GM21390 (cell line): ENCODE results near the gene PINK1.

Experiments used
- ATAC-seq: cut with Tn5 transposase; IDR thresholded peaks from one replicate; pipeline ENCODE4 v1.9.1; 2021; ENCODE audit not compliant: unreplicated experiment

The PINK1 gene

DNA sequence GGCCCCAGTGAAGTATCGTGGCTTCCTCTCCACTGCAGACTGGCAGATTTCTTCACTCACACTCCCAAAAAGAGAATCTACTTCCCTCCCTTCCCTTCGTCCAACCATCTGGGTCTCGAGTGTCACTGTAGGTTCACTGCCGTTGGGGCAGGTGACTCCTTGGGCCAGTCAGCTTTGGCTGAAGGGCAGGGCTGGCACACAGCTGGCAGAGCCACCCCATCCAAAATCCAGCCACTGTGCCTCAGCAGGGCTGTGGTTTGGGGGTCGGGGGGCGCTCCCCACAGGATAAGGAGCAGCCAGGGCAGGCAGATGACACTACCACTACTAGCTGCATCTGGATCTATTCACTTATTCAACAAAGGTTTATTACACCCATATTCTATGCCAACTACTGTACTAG, 9.8 kb downstream of the PINK1 start:
- ATAC-seq, result no peak

- no peak for ATAC-seq
Observed at GRCh38 chr1:20644416-20644815, 11.2 kb downstream of the PINK1 start.

GRCh38 chr1:20645414-20645813, 12.2 kb downstream of the PINK1 start:
- no peak for ATAC-seq

DNA sequence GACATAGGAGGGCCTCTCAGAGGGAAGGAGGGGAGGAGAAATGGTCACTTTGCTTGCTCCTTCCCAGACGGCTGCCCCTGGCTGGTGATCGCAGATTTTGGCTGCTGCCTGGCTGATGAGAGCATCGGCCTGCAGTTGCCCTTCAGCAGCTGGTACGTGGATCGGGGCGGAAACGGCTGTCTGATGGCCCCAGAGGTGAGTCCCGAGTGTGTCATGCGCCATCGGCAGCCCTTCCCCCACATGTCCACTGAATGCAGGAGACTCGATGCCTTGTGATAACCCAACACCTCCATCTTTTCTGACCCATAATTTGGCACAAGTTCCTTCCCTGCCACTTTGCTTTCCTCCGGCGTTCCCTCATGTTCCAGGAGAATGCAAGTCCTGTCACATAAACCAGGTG, 15.2 kb downstream of the PINK1 start:
- no peak for ATAC-seq

- no peak for ATAC-seq
Observed at GRCh38 chr1:20648946-20649345, 15.7 kb downstream of the PINK1 start.

DNA sequence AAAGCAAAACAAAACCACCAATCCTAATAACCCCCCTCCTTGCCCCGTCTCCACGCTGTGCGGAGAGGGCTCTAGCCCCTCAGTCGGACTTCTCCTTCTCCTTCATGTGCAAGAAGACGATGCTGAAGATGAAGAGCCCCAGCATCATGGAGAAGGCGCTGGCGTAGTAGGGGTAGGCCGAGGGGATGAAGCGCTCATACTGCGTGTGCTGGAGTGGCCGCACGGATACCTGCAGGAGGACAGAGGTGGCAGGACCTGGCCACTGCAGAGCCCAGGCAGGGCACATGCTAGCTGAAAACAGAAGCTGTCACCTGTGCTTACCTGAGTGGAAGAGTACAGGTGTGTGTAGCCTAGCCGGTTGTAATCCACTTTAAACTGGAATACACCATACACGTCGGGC, 19.0 kb downstream of the PINK1 start:
- ATAC-seq, result no peak

DNA sequence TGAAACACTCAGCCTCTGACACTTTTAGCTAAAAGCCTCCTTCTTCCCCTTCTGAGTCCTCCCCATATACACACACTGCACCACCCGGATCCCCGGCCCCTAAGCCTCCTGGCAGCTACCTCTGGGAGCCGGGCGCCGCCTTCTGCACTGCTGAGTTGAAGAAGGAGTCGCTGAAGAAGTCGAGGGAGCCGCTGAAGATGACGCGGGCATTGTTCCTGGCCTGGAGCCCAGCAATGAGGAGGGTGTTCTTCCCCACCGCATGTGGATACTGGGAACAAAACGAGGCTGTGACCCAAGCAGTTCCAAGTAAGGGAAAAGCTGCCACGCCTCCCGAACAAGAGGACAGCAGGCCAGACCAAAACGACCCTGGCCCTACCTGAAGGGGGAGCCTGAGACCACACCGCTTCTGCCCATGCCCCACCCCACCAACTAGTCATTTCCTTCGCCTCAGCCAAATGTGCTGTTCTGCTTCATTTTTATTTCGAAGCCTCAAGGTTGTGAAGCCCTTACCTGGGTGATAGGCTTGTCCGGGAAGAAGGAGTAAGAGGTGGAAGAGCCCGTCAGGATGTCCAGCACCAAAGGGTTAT, 20.9 kb downstream of the PINK1 start:
- ATAC-seq, result no peak

- ATAC-seq, result no peak
Observed at GRCh38 chr1:20657024-20657423, 23.8 kb downstream of the PINK1 start.

DNA sequence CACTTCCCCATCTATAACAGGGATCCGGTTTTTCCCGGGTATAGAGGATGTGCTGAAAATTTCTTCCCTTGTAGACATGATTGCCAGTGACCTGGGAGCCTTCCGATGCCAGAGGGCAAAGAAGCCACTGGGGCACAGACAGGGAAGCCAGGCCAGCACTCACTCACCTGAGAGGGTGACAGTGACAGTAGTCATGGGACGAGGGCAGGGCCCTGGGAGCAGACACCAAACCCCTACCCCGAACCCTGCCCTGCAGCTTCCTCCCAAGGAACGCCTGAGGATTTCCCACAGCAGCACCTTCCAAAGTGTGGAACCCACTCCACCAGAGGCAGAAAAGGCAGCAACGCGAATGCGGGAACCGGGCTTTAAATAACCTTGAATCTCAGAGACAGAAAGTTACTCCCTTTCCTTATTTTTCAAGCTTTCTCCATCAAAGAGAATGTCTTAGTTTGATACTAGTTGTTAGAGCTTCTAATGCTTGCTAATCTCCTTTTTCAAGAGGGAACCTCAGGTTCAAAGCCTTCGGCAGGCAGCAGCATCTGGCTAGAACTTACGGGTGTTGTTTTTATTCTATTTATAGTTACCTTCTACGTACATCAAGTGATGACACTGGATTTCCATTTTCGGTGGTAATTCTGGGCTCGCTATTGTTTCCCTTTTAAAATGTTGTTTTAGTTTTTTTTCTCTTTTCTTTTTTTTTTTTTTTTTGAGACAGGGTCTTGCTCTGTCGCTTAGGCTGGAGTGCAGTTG, 25.1 kb downstream of the PINK1 start:
- ATAC-seq, result no peak

- ATAC-seq, result no peak
Observed at GRCh38 chr1:20660363-20660762, 27.1 kb downstream of the PINK1 start.

DNA sequence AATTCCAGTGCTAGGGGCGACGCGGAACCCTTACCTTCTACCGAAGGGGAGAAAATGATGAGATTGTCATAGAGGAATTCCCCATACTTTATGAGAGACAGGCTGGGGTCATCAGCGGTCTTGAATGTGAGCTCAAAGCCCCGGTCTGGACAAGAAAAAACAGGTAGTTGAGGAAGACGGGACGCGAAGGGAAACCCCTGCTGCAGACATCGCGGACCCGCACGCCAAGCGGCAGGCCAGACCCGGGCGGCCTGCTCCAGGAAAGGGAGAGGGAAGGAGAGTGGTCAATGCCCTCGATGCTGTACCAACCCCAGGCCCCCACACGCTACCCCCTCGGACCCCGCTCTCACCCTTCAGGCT, 27.6 kb downstream of the PINK1 start:
- no peak for ATAC-seq

- ATAC-seq, result peak; percentile 96
Observed at GRCh38 chr1:20661207-20662109, 28.2 kb downstream of the PINK1 start, which contains the start of gene DDOST. Gene DDOST, minus strand, starts transcription at chr1:20661369. Its CDS starts 19 bp downstream, at chr1:20661350.

GRCh38 chr1:20662110-20662475, 28.8 kb downstream of the PINK1 start:
- ATAC-seq, result no peak

- ATAC-seq, result no peak
Observed at GRCh38 chr1:20663365-20663764, 30.1 kb downstream of the PINK1 start.

DNA sequence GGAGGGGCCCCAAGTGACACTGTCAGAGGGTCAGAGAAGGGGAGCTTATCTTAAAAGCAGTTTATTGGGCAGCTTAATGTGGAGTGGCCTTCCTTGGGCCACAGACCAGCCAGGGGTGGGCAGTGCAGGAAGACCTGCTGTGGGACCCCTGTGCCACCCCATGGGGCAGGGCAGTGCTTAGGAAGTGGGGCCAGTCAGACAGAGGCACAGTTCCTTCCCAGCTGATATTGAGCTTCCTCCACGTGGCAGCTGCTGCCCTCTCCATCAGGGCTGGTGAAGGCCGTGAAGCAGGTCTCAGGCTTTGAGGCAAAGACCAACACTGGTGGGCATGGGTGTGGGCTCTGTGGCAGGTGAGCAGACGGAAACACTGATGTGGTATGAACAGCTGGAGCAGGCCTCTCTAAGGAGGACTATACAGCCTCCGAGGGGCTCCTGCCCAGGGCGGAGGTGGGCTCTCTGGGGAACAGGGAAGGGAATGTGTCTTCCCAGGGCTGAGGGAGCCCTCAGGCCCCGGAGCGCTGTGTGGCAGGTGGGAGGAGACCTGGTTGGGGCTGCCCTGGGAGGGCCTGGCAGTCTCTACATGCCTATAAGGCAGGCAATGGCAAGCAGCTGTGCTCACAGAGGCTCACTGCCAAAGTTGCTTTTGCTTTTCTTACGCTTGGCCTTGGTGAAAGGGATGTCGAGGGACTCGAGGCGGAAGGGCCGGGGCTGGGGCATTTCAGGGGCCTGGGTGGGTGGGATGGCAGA, 30.9 kb downstream of the PINK1 start:
- no peak for ATAC-seq

DNA sequence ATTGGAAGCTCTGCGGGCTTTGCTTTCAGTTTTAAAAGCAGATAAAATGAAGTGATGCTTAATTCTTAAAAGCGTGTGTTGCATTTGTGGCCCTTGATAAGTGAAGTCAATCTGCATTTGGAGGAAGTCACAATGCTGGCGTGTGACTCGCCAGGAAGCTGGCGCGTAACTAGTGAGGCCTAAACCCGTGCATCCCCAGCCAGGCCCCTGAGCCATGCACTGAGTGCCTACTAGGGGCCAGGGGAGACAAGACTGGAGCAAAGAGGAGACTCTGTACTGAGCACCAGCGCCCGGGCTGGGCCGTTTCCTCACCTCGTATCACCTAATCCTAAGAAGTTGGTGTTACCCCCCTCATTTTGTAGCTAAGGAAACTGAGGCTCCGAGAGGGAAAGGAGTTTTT, 32.5 kb downstream of the PINK1 start:
- ATAC-seq, result no peak

GRCh38 chr1:20666146-20666545, 32.9 kb downstream of the PINK1 start:
- ATAC-seq, result no peak

- ATAC-seq, result no peak
Observed at GRCh38 chr1:20666804-20667203, 33.5 kb downstream of the PINK1 start.

GRCh38 chr1:20668581-20668980, 35.3 kb downstream of the PINK1 start:
- no peak for ATAC-seq

GRCh38 chr1:20670936-20671335, 37.7 kb downstream of the PINK1 start:
- ATAC-seq, result no peak

DNA sequence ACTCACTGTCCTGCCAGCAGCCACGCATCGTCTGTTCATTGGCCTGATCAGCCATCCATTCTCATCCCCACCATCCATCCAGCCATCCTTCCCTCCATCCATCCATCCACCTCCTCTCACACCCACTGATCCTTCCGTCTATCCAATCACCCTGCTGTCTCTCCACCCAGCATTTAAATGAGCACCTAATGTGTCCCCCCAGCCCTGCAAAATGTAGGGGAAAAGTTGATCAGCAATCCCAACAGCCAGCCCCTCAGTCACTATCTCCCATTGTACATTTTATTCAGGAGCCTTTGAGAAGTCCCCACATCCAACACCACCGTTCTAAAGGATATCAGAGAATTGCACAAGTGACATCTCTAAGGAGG, 39.0 kb downstream of the PINK1 start:
- ATAC-seq, result no peak
